ENCODE data around the gene TOP3B.

DNA sequence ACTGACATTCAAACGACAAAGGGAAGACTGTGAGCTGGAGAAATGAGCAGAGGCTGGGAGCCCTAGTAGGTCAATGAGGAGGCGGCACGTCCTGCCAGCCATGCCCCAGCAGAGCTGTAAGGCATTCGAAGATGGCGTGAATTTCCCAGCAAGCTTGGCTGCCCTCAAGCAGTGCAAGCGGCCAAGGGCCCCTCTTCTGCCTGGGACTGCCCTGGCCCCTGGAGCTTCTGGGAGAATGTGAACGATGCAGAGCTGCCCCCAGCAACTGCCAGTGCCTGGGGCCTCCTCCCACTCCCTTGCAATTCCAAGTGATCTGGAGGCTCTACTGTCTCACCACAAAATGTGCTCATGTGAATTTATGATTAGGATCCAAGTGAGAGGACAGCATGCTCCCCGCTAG lies 34.2 kb downstream of the TOP3B start:
- TF ChIP-seq CTCF (IDR thresholded peaks at IDR 0.05; ENCODE audit: low read depth, low read length, missing input control): no peak
- TF ChIP-seq ATF3 (IDR thresholded peaks at IDR 0.05): no peak
- TF ChIP-seq HNF4A (conservative IDR thresholded peaks at IDR 0.05): no peak
- TF ChIP-seq YY1 (IDR thresholded peaks at IDR 0.05): no peak
- no peak for TF ChIP-seq REST (IDR thresholded peaks at IDR 0.05)
- TF ChIP-seq TAF1 (conservative IDR thresholded peaks at IDR 0.05): no peak
- no peak for TF ChIP-seq RAD21 (IDR thresholded peaks at IDR 0.05)
- TF ChIP-seq SP1 (IDR thresholded peaks at IDR 0.05): no peak
- TF ChIP-seq, protein P1, sequence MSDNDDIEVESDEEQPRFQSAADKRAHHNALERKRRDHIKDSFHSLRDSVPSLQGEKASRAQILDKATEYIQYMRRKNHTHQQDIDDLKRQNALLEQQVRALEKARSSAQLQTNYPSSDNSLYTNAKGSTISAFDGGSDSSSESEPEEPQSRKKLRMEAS (IDR thresholded peaks at IDR 0.05): no peak
- TF ChIP-seq RXRA (IDR thresholded peaks at IDR 0.05): no peak
- TF ChIP-seq JUND (IDR thresholded peaks at IDR 0.05): no peak
- no peak for TF ChIP-seq HNF4G (IDR thresholded peaks at IDR 0.05)
- TF ChIP-seq, protein P2, sequence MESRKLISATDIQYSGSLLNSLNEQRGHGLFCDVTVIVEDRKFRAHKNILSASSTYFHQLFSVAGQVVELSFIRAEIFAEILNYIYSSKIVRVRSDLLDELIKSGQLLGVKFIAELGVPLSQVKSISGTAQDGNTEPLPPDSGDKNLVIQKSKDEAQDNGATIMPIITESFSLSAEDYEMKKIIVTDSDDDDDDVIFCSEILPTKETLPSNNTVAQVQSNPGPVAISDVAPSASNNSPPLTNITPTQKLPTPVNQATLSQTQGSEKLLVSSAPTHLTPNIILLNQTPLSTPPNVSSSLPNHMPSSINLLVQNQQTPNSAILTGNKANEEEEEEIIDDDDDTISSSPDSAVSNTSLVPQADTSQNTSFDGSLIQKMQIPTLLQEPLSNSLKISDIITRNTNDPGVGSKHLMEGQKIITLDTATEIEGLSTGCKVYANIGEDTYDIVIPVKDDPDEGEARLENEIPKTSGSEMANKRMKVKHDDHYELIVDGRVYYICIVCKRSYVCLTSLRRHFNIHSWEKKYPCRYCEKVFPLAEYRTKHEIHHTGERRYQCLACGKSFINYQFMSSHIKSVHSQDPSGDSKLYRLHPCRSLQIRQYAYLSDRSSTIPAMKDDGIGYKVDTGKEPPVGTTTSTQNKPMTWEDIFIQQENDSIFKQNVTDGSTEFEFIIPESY (IDR thresholded peaks at IDR 0.05): no peak

All from liver (tissue), 3 donors.